ENCODE results near the gene PRKACG.

GRCh38 chr9:69013382-69013727, 558 bp downstream of the PRKACG start:
- no peak for TF ChIP-seq POLR2A (IDR thresholded peaks at IDR 0.05)
- TF ChIP-seq, protein P1, sequence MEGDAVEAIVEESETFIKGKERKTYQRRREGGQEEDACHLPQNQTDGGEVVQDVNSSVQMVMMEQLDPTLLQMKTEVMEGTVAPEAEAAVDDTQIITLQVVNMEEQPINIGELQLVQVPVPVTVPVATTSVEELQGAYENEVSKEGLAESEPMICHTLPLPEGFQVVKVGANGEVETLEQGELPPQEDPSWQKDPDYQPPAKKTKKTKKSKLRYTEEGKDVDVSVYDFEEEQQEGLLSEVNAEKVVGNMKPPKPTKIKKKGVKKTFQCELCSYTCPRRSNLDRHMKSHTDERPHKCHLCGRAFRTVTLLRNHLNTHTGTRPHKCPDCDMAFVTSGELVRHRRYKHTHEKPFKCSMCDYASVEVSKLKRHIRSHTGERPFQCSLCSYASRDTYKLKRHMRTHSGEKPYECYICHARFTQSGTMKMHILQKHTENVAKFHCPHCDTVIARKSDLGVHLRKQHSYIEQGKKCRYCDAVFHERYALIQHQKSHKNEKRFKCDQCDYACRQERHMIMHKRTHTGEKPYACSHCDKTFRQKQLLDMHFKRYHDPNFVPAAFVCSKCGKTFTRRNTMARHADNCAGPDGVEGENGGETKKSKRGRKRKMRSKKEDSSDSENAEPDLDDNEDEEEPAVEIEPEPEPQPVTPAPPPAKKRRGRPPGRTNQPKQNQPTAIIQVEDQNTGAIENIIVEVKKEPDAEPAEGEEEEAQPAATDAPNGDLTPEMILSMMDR (IDR thresholded peaks at IDR 0.05): no peak

Measured in thyroid gland (tissue), 4 donors.